Activated CD4-positive, alpha-beta T cell treated with anti-CD3 and anti-CD28 coated beads, Interleukin-10, Interleukin-2, amounts not matched to agents 100 ng/mL and 50 ng/mL, durations not matched to agents 16 hours and 8 hours (primary cell): ENCODE measurements around the gene NCDN.
A peak's percentile ranks its signal among the peaks of the same experiment; 100 is the strongest.

ENCODE experiments used
- DNase-seq: peaks from one replicate; pipeline ENCODE4 v3.0.0-alpha.2; 2020

NCDN gene

GRCh38 chr1:35555601-35556477, 1.8 kb upstream of the NCDN start:
- peak; percentile 40 for DNase-seq

- DNase-seq: peak; percentile 32
Observed at GRCh38 chr1:35556484-35557117, 998 bp upstream of the NCDN start.

- DNase-seq: peak; percentile 87
Observed at GRCh38 chr1:35557118-35557610, 435 bp upstream of the NCDN start, which contains the start of gene KIAA0319L. Gene KIAA0319L, minus strand, starts transcription at chr1:35557403. Its CDS starts 2,912 bp downstream, at chr1:35554491.

- DNase-seq: peak; percentile 18
Observed at GRCh38 chr1:35558374-35559316, 1.0 kb downstream of the NCDN start.

GRCh38 chr1:35559317-35559944, 1.8 kb downstream of the NCDN start:
- DNase-seq: peak; percentile 21

GRCh38 chr1:35560256-35561225, 2.9 kb downstream of the NCDN start:
- DNase-seq: no peak

- no peak for DNase-seq
Observed at GRCh38 chr1:35561297-35561971, 3.8 kb downstream of the NCDN start.

- no peak for DNase-seq
Observed at GRCh38 chr1:35561972-35562680, 4.5 kb downstream of the NCDN start.

GRCh38 chr1:35563166-35563565, 5.6 kb downstream of the NCDN start:
- DNase-seq: no peak

- DNase-seq: peak; percentile 86
Observed at GRCh38 chr1:35564037-35564883, 6.7 kb downstream of the NCDN start.

- no peak for DNase-seq
Observed at GRCh38 chr1:35564884-35565741, 7.5 kb downstream of the NCDN start.

- DNase-seq: no peak
Observed at GRCh38 chr1:35565742-35566133, 8.1 kb downstream of the NCDN start.

- DNase-seq: no peak
Observed at GRCh38 chr1:35567947-35568558, 10.5 kb downstream of the NCDN start.

GRCh38 chr1:35568975-35569395, 11.4 kb downstream of the NCDN start:
- peak; percentile 75 for DNase-seq

- no peak for DNase-seq
Observed at GRCh38 chr1:35569936-35570335, 12.3 kb downstream of the NCDN start.

GRCh38 chr1:35570589-35571137, 13.1 kb downstream of the NCDN start:
- DNase-seq: no peak

GRCh38 chr1:35571263-35571662, 13.7 kb downstream of the NCDN start:
- DNase-seq: no peak
